ENCODE data around the gene NDUFB3.
"Not testable (repeated sequence)": the region's sequence is repeated elsewhere in the genome, so short reads cannot be mapped to it uniquely, and the experiment has no call there.

The NDUFB3 gene

GRCh38 chr2:201071479-201072200 lies at the start of gene NDUFB3, which contains the start of gene HYCC2:
Gene NDUFB3 (plus strand): TSS chr2:201072001. CDS start chr2:201078883, 6,882 bp downstream.
Gene HYCC2 (minus strand): TSS chr2:201071671. CDS start chr2:201024009, 47,662 bp downstream.
- peak; percentile 84 for DNase-seq (ENCODE audit: low read depth in 2 of 2)

GRCh38 chr2:201024518-201024917 lies 47.3 kb upstream of the NDUFB3 start:
- no peak for DNase-seq (ENCODE audit: low read depth in 2 of 2)

DNA sequence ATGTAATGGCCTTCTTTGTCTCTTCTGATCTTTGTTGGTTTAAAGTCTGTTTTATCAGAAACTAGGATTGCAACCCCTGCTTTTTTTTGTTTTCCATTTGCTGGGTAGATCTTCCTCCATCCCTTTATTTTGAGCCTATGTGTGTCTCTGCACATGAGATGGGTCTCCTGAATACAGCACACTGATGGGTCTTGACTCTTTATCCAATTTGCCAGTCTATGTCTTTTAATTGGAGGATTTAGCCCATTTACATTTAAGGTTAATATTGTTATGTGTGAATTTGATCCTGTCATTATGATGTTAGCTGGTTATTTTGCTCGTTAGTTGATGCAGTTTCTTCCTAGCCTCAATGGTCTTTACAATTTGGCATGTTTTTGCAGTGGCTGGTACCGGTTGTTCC lies 37.4 kb upstream of the NDUFB3 start:
- not testable (repeated sequence) for DNase-seq (ENCODE audit: low read depth in 2 of 2)

DNA sequence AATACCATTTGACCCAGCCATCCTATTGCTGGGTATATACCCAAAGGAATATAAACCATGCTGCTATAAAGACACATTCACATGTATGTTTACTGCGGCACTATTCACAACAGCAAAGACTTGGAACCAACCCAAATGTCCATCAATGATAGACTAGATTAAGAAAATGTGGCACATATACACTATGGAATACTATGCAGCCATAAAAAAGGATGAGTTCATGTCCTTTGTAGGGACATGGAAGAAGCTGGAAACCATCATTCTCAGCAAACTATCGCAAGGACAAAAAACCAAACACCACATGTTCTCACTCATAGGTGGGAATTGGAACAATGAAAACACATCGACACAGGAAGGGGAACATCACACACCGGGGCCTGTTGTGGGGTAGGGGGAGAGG lies 33.4 kb upstream of the NDUFB3 start:
- not testable (repeated sequence) for DNase-seq (ENCODE audit: low read depth in 2 of 2)

GRCh38 chr2:201038855-201039254 lies 32.9 kb upstream of the NDUFB3 start:
- DNase-seq (ENCODE audit: low read depth in 2 of 2), result no peak

GRCh38 chr2:201040867-201041628 lies 30.8 kb upstream of the NDUFB3 start:
- DNase-seq (ENCODE audit: low read depth in 2 of 2), result no peak

- not testable (repeated sequence) for DNase-seq (ENCODE audit: low read depth in 2 of 2)
Measured at GRCh38 chr2:201042451-201042850, 29.4 kb upstream of the NDUFB3 start.

GRCh38 chr2:201043050-201043449 lies 28.8 kb upstream of the NDUFB3 start:
- DNase-seq (ENCODE audit: low read depth in 2 of 2), result not testable (repeated sequence)

DNA sequence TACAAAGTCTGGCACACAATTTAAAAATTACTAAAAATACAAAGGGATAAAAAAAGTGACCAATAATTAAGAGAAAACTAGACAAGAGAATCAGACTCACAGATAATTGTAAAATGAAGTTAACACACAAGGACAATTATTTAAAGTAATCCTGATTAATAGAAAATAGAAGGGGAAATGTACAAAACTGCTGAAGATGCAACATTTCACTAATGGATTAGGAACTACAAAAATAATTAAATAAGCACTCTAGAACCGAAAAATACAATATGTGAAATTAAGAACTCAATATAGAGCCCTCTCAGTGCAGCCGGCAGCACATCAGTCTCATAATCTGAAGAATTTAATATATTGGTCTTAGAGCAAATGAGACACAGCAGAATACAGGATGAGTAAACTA lies 24.9 kb upstream of the NDUFB3 start:
- no peak for DNase-seq (ENCODE audit: low read depth in 2 of 2)

DNA sequence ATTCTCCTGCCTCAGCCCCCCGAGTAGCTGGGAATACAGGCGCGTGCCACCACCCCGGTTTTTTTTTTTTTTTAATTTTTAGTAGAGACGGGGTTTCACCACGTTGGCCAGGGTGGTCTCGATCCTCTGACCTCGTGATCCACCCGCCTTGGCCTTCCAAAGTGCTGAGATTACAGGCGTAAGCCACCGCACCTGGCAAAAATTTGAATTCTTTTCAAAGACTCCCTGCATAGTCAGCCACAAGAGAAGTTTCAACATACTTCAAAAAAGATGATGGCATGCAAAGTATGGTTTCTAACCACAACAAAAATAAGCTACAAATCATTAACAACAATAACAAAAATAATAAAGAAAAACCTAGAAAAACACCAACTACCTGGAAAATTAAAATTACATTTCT lies 22.3 kb upstream of the NDUFB3 start:
- DNase-seq (ENCODE audit: low read depth in 2 of 2), result no peak

GRCh38 chr2:201057087-201057521 lies 14.7 kb upstream of the NDUFB3 start:
- DNase-seq (ENCODE audit: low read depth in 2 of 2), result no peak

GRCh38 chr2:201057715-201058248 lies 14.0 kb upstream of the NDUFB3 start:
- DNase-seq (ENCODE audit: low read depth in 2 of 2), result no peak

DNA sequence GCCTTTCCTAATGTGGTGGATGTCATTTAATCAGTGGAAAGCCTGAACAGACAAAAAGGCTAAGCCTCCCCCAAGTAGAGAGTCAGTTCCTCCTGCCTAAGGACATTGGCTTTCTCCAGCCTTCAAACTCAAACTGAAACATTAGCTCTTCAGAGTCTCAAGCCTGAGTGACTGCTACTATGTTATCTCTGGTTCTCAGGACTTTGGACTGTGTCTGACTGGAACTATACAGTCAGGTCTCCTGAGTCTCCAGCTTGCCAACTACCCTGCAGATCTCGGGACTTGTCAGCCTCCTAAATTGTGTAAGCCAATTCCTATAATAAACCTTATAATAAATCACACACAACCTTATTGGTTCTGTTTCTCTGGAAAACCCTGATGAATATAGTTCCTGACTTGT lies 12.9 kb upstream of the NDUFB3 start:
- DNase-seq (ENCODE audit: low read depth in 2 of 2), result no peak

DNA sequence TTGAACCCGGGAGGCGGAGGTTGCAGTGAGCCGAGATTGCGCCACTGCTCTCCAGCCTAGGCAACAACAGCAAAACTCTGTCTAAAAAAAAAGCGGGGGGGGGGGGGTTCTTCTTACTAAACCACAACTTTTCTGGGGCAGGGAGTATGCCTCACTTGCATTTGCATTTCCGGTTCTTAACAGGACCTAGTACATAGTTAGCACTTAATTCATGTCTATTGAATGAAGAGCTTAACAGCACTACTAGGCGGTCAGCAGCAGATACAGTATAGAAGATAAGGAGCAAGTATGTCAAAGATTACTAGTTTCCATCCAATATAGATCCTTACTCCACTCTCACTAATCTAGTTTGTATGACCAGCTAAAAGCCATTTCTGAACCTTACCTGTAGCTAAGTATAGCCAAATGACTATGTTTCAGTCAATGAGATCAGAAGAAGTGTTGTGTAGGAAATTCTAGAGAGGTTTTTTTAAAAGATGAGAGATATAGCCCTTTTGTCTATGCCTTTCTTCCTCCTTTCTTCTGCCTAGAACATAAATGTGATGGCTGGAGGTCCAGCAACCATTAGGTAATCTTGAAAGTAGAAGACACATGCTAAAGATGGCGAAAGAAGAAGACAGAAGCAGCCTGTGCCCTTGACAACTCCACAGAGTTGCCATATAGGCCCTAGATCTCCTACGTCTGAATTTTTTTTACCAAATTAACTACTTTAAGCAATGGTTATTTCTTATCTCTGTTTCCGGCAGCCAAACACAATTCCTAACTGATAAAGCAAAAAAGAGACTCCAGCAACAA lies 11.6 kb upstream of the NDUFB3 start:
- no peak for DNase-seq (ENCODE audit: low read depth in 2 of 2)

DNA sequence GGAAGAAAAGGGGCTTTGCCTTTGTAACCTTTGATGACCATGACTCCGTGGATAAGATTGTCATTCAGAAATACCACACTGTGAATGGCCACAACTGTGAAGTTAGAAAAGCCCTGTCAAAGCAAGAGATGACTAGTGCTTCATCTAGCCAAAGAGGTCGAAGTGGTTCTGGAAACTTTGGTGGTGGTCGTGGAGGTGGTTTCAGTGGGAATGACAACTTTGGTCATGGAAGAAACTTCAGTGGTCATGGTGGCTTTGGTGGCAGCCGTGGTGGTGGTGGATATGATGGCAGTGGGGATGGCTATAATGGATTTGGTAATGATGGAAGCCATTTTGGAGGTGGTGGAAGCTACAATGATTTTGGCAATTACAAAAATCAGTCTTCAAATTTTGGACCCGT lies 8.3 kb upstream of the NDUFB3 start:
- DNase-seq (ENCODE audit: low read depth in 2 of 2), result peak; percentile 52 to 66

DNA sequence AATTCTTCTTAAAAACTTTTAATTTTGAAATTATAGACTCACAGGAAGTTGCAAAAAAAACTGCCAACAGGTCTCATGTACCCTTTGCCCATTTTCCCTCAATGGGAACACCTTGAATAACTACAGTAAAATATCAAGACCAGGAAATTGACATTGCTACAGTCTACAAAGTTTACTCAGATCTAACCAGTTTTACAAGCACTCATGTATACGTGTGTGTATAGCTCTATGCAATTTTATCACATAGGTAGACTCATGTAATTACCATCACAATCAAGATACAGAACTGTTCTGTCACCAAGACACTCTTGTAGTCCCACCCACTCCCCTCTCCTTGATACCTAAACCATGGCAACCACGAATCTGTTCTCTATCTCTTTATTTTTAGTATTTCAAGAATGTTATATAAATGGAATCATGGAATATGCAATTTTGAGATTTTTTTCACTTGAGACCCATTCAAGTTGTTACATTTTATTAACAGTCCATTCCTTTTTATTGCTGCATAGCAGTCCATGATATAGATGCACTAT lies 6.9 kb upstream of the NDUFB3 start:
- no peak for DNase-seq (ENCODE audit: low read depth in 2 of 2)

GRCh38 chr2:201070948-201071478 lies 788 bp upstream of the NDUFB3 start:
- DNase-seq (ENCODE audit: low read depth in 2 of 2), result peak in 1 of 2 donors; percentile 18

DNA sequence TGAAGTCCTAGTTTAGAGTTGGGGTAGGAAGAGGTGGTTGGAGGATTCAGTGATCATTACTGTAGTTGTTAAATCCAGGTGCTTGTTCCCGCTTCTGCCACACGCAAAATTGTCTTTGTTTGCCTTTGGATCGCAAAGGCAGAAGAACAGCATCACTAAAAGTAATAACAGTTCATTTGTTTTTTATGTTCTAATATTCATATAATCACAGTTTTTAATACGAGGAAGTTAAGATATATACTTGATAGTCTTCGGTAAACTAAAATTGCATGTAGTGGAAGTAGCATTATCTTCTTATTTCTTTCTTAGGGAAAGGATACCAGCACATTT lies 365 bp downstream of the NDUFB3 start:
- no peak for DNase-seq (ENCODE audit: low read depth in 2 of 2)

- DNase-seq (ENCODE audit: low read depth in 2 of 2), result no peak
Measured at GRCh38 chr2:201073071-201073470, 1.3 kb downstream of the NDUFB3 start.

DNA sequence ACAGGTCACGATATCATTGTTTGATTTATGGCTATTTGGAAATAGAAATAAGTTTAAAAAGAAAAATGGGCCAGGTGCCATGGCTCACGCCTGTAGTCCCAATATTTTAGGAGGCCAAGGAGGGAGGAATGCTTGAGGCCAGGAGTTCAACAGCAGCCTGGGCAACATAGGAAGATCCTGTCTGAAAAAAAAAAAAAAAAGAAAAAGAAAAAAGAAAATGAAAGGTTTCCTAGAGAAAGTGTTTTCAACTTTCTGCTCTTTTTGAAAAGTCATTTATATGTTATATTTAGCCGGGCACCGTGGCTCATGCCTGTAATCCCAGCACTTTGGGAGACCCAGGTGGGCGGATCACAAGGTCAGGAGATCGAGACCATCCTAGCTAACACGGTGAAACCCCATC lies 3.2 kb downstream of the NDUFB3 start:
- DNase-seq (ENCODE audit: low read depth in 2 of 2), result no peak

GRCh38 chr2:201084863-201085262 lies 13.1 kb downstream of the NDUFB3 start:
- DNase-seq (ENCODE audit: low read depth in 2 of 2), result no peak

GRCh38 chr2:201090574-201090973 lies 18.8 kb downstream of the NDUFB3 start:
- no peak for DNase-seq (ENCODE audit: low read depth in 2 of 2)

Data from stimulated activated CD8-positive, alpha-beta memory T cell treated with anti-CD3 and anti-CD28 coated beads, Interleukin-15, amount 100 ng/mL, for 48 hours (primary cell).